ENCODE results near the gene QRICH2.

Gene QRICH2

GRCh38 chr17:76235883-76236282 is 72.2 kb downstream of the QRICH2 start:
- Histone ChIP-seq H3K4ac (ENCODE audit: low read depth, low read length) (no peak overlapping the region), H3K79me1 (ENCODE audit: low read length) (no peaks in the 10 kb centered on the region), H3K23ac (ENCODE audit: low read length) (no peak overlapping the region), H3K9me3 (ENCODE audit: insufficient read depth, low read depth, low read length) (no peaks in the 10 kb centered on the region), H2AFZ (ENCODE audit: insufficient read depth, low read length, poor library complexity) (no peak overlapping the region), H3K79me2 (ENCODE audit: control insufficient read depth, insufficient read depth, low read length, poor library complexity) (no peaks in the 10 kb centered on the region), H3K27me3 (ENCODE audit: insufficient read depth, low read length) (peaks cover 10% of the 10 kb centered on the region), H2BK12ac (ENCODE audit: low read length) (no peak overlapping the region), H3K14ac (ENCODE audit: low read length) (no peak overlapping the region), H3K4me3 (ENCODE audit: low read depth, low read length) (no peak overlapping the region), H2BK120ac (ENCODE audit: insufficient read depth, low read length, poor library complexity) (no peak overlapping the region), H3K36me3 (ENCODE audit: control insufficient read depth in 1 of 2, insufficient read depth in 2 of 2, low read length in 2 of 2) (no peaks in the 10 kb centered on the region), H3K18ac (ENCODE audit: low read length) (no peak overlapping the region), H3K4me2 (ENCODE audit: low read length) (no peak overlapping the region), H4K91ac (ENCODE audit: low read depth, low read length) (peak overlapping the region; percentile 6), H4K8ac (ENCODE audit: low read depth, low read length) (no peak overlapping the region), H4K12ac (ENCODE audit: low read depth, low read length) (no peak overlapping the region), H3K4me1 (ENCODE audit: control insufficient read depth in 1 of 2, insufficient read depth in 2 of 2, low read length in 2 of 2) (peaks cover 4 to 6% of the 10 kb centered on the region in 2 experiments), H3K9ac (ENCODE audit: low read length) (no peak overlapping the region), H2AK5ac (ENCODE audit: low read length) (no peak overlapping the region), H2BK5ac (ENCODE audit: low read depth, low read length, poor library complexity) (no peak overlapping the region), H3K27ac (ENCODE audit: low read depth, low read length) (no peak overlapping the region)
- no CpG with 5 or more reads among the region's 2 CpGs for WGBS (ENCODE audit: extremely low coverage, insufficient coverage, insufficient read length)
- no peak for DNase-seq

DNA sequence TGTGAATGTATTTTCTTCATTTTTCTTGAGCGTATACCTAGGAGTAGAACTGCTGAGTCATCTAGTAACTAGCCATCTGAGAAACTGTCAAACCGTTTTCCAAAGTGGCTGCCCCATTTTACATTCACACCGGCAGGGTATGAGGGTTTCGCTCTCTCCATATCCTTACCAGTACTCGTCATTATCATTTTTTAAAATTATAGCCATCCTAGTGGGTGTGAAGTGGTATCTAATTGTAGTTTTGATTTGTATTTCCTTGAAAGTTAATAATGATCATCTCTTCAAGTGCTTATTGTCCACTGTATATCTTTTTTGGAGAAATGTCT is 73.8 kb downstream of the QRICH2 start:
- H4K8ac ChIP-seq (ENCODE audit: low read depth, low read length), result no peak overlapping the region
- H3K79me1 ChIP-seq (ENCODE audit: low read length), result no peaks in the 10 kb centered on the region
- no peak overlapping the region for H2BK120ac ChIP-seq (ENCODE audit: insufficient read depth, low read length, poor library complexity)
- WGBS (ENCODE audit: extremely low coverage, insufficient coverage, insufficient read length), result no CpG with 5 or more reads among the region's 5 CpGs
- DNase-seq, result no peak
- no peak overlapping the region for H2BK5ac ChIP-seq (ENCODE audit: low read depth, low read length, poor library complexity)
- no peak overlapping the region for H3K9ac ChIP-seq (ENCODE audit: low read length)
- H3K23ac ChIP-seq (ENCODE audit: low read length), result no peak overlapping the region
- H3K18ac ChIP-seq (ENCODE audit: low read length), result no peak overlapping the region
- no peak overlapping the region for H3K4me2 ChIP-seq (ENCODE audit: low read length)
- no peaks in the 10 kb centered on the region for H3K4me1 ChIP-seq (ENCODE audit: control insufficient read depth in 1 of 2, insufficient read depth in 2 of 2, low read length in 2 of 2)
- H2AFZ ChIP-seq (ENCODE audit: insufficient read depth, low read length, poor library complexity), result no peak overlapping the region
- no peak overlapping the region for H4K91ac ChIP-seq (ENCODE audit: low read depth, low read length)
- H3K79me2 ChIP-seq (ENCODE audit: control insufficient read depth, insufficient read depth, low read length, poor library complexity), result no peaks in the 10 kb centered on the region
- H3K27me3 ChIP-seq (ENCODE audit: insufficient read depth, low read length), result no peaks in the 10 kb centered on the region
- H3K4me3 ChIP-seq (ENCODE audit: low read depth, low read length), result no peak overlapping the region
- H2BK12ac ChIP-seq (ENCODE audit: low read length), result no peak overlapping the region
- no peaks in the 10 kb centered on the region for H3K36me3 ChIP-seq (ENCODE audit: control insufficient read depth in 1 of 2, insufficient read depth in 2 of 2, low read length in 2 of 2)
- no peak overlapping the region for H2AK5ac ChIP-seq (ENCODE audit: low read length)
- H3K9me3 ChIP-seq (ENCODE audit: insufficient read depth, low read depth, low read length), result no peaks in the 10 kb centered on the region
- no peak overlapping the region for H3K27ac ChIP-seq (ENCODE audit: low read depth, low read length)
- no peak overlapping the region for H3K4ac ChIP-seq (ENCODE audit: low read depth, low read length)
- H4K12ac ChIP-seq (ENCODE audit: low read depth, low read length), result no peak overlapping the region
- H3K14ac ChIP-seq (ENCODE audit: low read length), result no peak overlapping the region

- Histone ChIP-seq H3K79me2 (ENCODE audit: control insufficient read depth, insufficient read depth, low read length, poor library complexity) (no peaks in the 10 kb centered on the region), H3K4ac (ENCODE audit: low read depth, low read length) (no peak overlapping the region), H2BK120ac (ENCODE audit: insufficient read depth, low read length, poor library complexity) (no peak overlapping the region), H3K9ac (ENCODE audit: low read length) (no peak overlapping the region), H3K23ac (ENCODE audit: low read length) (no peak overlapping the region), H4K12ac (ENCODE audit: low read depth, low read length) (no peak overlapping the region), H3K9me3 (ENCODE audit: insufficient read depth, low read depth, low read length) (no peaks in the 10 kb centered on the region), H3K4me2 (ENCODE audit: low read length) (no peak overlapping the region), H2AK5ac (ENCODE audit: low read length) (no peak overlapping the region), H3K36me3 (ENCODE audit: control insufficient read depth in 1 of 2, insufficient read depth in 2 of 2, low read length in 2 of 2) (no peaks in the 10 kb centered on the region), H2BK5ac (ENCODE audit: low read depth, low read length, poor library complexity) (no peak overlapping the region), H4K8ac (ENCODE audit: low read depth, low read length) (no peak overlapping the region), H3K4me3 (ENCODE audit: low read depth, low read length) (no peak overlapping the region), H3K27ac (ENCODE audit: low read depth, low read length) (no peak overlapping the region), H3K18ac (ENCODE audit: low read length) (no peak overlapping the region), H4K91ac (ENCODE audit: low read depth, low read length) (no peak overlapping the region), H3K79me1 (ENCODE audit: low read length) (no peaks in the 10 kb centered on the region), H2AFZ (ENCODE audit: insufficient read depth, low read length, poor library complexity) (no peak overlapping the region), H3K4me1 (ENCODE audit: control insufficient read depth in 1 of 2, insufficient read depth in 2 of 2, low read length in 2 of 2) (no peaks in the 10 kb centered on the region), H2BK12ac (ENCODE audit: low read length) (no peak overlapping the region), H3K14ac (ENCODE audit: low read length) (no peak overlapping the region), H3K27me3 (ENCODE audit: insufficient read depth, low read length) (no peaks in the 10 kb centered on the region)
- no peak for DNase-seq
- no CpG with 5 or more reads among the region's 6 CpGs for WGBS (ENCODE audit: extremely low coverage, insufficient coverage, insufficient read length)
Measured at GRCh38 chr17:76233588-76234353, 74.3 kb downstream of the QRICH2 start.

GRCh38 chr17:76232342-76232741 is 75.7 kb downstream of the QRICH2 start:
- H3K18ac ChIP-seq (ENCODE audit: low read length), result no peak overlapping the region
- no peaks in the 10 kb centered on the region for H3K27me3 ChIP-seq (ENCODE audit: insufficient read depth, low read length)
- no peak overlapping the region for H3K4me3 ChIP-seq (ENCODE audit: low read depth, low read length)
- H3K79me1 ChIP-seq (ENCODE audit: low read length), result no peaks in the 10 kb centered on the region
- H3K14ac ChIP-seq (ENCODE audit: low read length), result no peak overlapping the region
- H3K9me3 ChIP-seq (ENCODE audit: insufficient read depth, low read depth, low read length), result no peaks in the 10 kb centered on the region
- DNase-seq, result no peak
- H4K12ac ChIP-seq (ENCODE audit: low read depth, low read length), result no peak overlapping the region
- no peak overlapping the region for H2AK5ac ChIP-seq (ENCODE audit: low read length)
- no peak overlapping the region for H2AFZ ChIP-seq (ENCODE audit: insufficient read depth, low read length, poor library complexity)
- no peak overlapping the region for H2BK5ac ChIP-seq (ENCODE audit: low read depth, low read length, poor library complexity)
- no peak overlapping the region for H4K91ac ChIP-seq (ENCODE audit: low read depth, low read length)
- H4K8ac ChIP-seq (ENCODE audit: low read depth, low read length), result no peak overlapping the region
- H3K4ac ChIP-seq (ENCODE audit: low read depth, low read length), result no peak overlapping the region
- no peaks in the 10 kb centered on the region for H3K4me1 ChIP-seq (ENCODE audit: control insufficient read depth in 1 of 2, insufficient read depth in 2 of 2, low read length in 2 of 2)
- H2BK12ac ChIP-seq (ENCODE audit: low read length), result no peak overlapping the region
- H3K23ac ChIP-seq (ENCODE audit: low read length), result no peak overlapping the region
- H3K36me3 ChIP-seq (ENCODE audit: control insufficient read depth in 1 of 2, insufficient read depth in 2 of 2, low read length in 2 of 2), result no peaks in the 10 kb centered on the region
- H2BK120ac ChIP-seq (ENCODE audit: insufficient read depth, low read length, poor library complexity), result no peak overlapping the region
- H3K9ac ChIP-seq (ENCODE audit: low read length), result no peak overlapping the region
- WGBS (ENCODE audit: extremely low coverage, insufficient coverage, insufficient read length), result no CpG with 5 or more reads among the region's 2 CpGs
- no peak overlapping the region for H3K27ac ChIP-seq (ENCODE audit: low read depth, low read length)
- no peak overlapping the region for H3K4me2 ChIP-seq (ENCODE audit: low read length)
- H3K79me2 ChIP-seq (ENCODE audit: control insufficient read depth, insufficient read depth, low read length, poor library complexity), result no peaks in the 10 kb centered on the region

Data from trophoblast cell (in vitro differentiated cells and primary cell).